Ovary (tissue), 9 donors: Measurements from ENCODE around the gene P2RY1. TPM values are rescaled to one million over a fixed set of nuclear protein-coding genes. Genes with fewer than 3 reads are reported as not detected.

Experiments
- DNase-seq, 5 donors: peaks; one replicate each; pipeline ENCODE4 v3.0.0-alpha.2; 2019 to 2020
- H3K27ac ChIP-seq, 2 donors: fragments of 200-600 bp; one replicate each; pipeline versions ENCODE4 v1.5.1 to v1.8.0; 2019 to 2022
- H3K27me3 ChIP-seq: fragments of 200-600 bp; one replicate; pipeline ENCODE4 v1.8.0; 2022
- H3K36me3 ChIP-seq: fragments of 200-600 bp; sonication (generic); one replicate; pipeline ENCODE4 v1.5.1; 2019
- H3K4me1 ChIP-seq: one replicate; pipeline ENCODE4 v1.8.1; 2013; ENCODE audit warnings: mild to moderate bottlenecking, moderate library complexity; ENCODE audit not compliant: insufficient read depth
- H3K4me3 ChIP-seq: fragments of 200-600 bp; sonication (generic); one replicate; pipeline ENCODE4 v1.5.1; 2017
- H3K9me3 ChIP-seq, 2 donors: fragments of 200-600 bp in 1 of 2; sonication (generic) in 1 of 2; one replicate each; pipeline versions ENCODE4 v1.5.1 to v1.8.1; 2013 to 2019; ENCODE audit warnings: mild to moderate bottlenecking in 1 of 2, moderate library complexity in 1 of 2
- CTCF ChIP-seq, 3 donors: fragments of 450-650 bp in 2 of 3; fragments of 200-600 bp in 1 of 3; IDR thresholded peaks; one replicate each; pipeline versions ENCODE4 v1.5.1 to v1.8.0; 2016 to 2022; ENCODE audit warnings: antibody characterized with exemption in 3 of 3, mild to moderate bottlenecking in 1 of 3
- EP300 ChIP-seq: sonication (generic); formaldehyde crosslinking; IDR thresholded peaks from one replicate; pipeline ENCODE4 v1.6.1; 2017; ENCODE audit warnings: antibody characterized with exemption
- POLR2A ChIP-seq: fragments of 450-650 bp; IDR thresholded peaks from one replicate; pipeline ENCODE4 v1.6.1; 2017; ENCODE audit warnings: antibody characterized with exemption, mild to moderate bottlenecking, moderate library complexity
- WGBS, 3 donors: extraction: QIAGEN DNeasy Blood & Tissue Kit in 1 of 3; methylation state at CpG; one replicate each; pipeline versions ENCODE4 v1.1.5 to v1.1.7; 2013 to 2017; 5-methylcytosine and 5-hydroxymethylcytosine counted together
- intact Hi-C, 4 donors: fragments of 100-400 bp; cut with DNase I; formaldehyde crosslinking; loops; one replicate each; pipeline versions ENCODE4 v1.11.0 to v1.15.1; 2022 to 2023
- polyA plus RNA-seq, 2 donors: library from polyadenylated mRNA; stranded (reverse); fragments of 200-250 nt in 1 of 2; fragments of 350-450 nt in 1 of 2; fragmentation: Illumina TruSeq in 1 of 2; extraction: RNeasy Lipid Tissue Mini Kit (QIAGEN cat#74804) in 1 of 2; gene quantifications; one replicate each; pipeline ENCODE4 v1.2.3, GENCODE V29; 2013 to 2014
- total RNA-seq, 7 donors: library from RNA; depleted of rRNA in 2 of 7; stranded (reverse); fragments of >200 nt in 2 of 7; fragmentation: NEBNext Ultra II Directional in 3 of 7; extraction: Animal tissue kit (Norgen Biotek cat#: 25700) in 3 of 7; gene quantifications; one replicate each; pipeline versions ENCODE4 v1.1.0 to v1.2.4, GENCODE V29; 2016 to 2023
- donor health status: DM: no; HTN: no; CAD: no; lungs with moderate emphysema.
- donor health status: DM: no; HTN: no; CAD: no.
- donor health status: Bipolar disorder and iron deficiency.
- donor health status: DM: yes; HTN: yes; CAD: no.
- donor health status: DM: no; HTN: no; CAD: no.
- donor health status: DM: yes; HTN: yes; CAD: no.

Gene P2RY1
- total and polyA plus RNA-seq, 9 donors: 4.1 to 17.6 (median 7.2) TPM

GRCh38 chr3:152827313-152827712, 7.6 kb upstream of the P2RY1 start:
- Histone ChIP-seq H3K27ac (no peak overlapping the region), H3K4me3 (no peak overlapping the region), H3K27me3 (no peaks in the 10 kb centered on the region), H3K36me3 (no peaks in the 10 kb centered on the region), H3K4me1 (no peaks in the 10 kb centered on the region), H3K9me3 (no peaks in the 10 kb centered on the region)
- TF ChIP-seq EP300 (no peak), POLR2A (no peak), CTCF (IDR thresholded peaks at IDR 0.05) (no peak)
- intact Hi-C loops: no loop called here
- no peak for DNase-seq
- 93 to 98% (median 93%) methylated on average over 3 of the region's 3 CpGs for WGBS, 3 donors

GRCh38 chr3:152828075-152828840, 6.7 kb upstream of the P2RY1 start:
- no peak for DNase-seq
- intact Hi-C loops: no loop called here
- no peaks in the 10 kb centered on the region for H3K4me1 ChIP-seq
- 72 to 93% (median 91%) methylated on average over 4 of the region's 4 CpGs for WGBS, 3 donors
- H3K4me3 ChIP-seq: no peak overlapping the region
- H3K27ac ChIP-seq: no peak overlapping the region
- no peaks in the 10 kb centered on the region for H3K27me3 ChIP-seq
- H3K9me3 ChIP-seq: no peaks in the 10 kb centered on the region
- TF ChIP-seq CTCF (IDR thresholded peaks at IDR 0.05) (no peak), POLR2A (no peak), EP300 (no peak)
- no peaks in the 10 kb centered on the region for H3K36me3 ChIP-seq

- Histone ChIP-seq H3K4me1 (no peaks in the 10 kb centered on the region), H3K9me3 (no peaks in the 10 kb centered on the region)
- TF ChIP-seq EP300 (no peak), CTCF (IDR thresholded peaks at IDR 0.05) (no peak), POLR2A (no peak)
Measured at GRCh38 chr3:152830245-152830644, 4.7 kb upstream of the P2RY1 start.

GRCh38 chr3:152832046-152832445, 2.9 kb upstream of the P2RY1 start:
- no peaks in the 10 kb centered on the region for H3K27me3 ChIP-seq
- WGBS, 3 donors: 95 to 96% (median 96%) methylated on average over 13 of the region's 13 CpGs
- TF ChIP-seq CTCF (IDR thresholded peaks at IDR 0.05) (no peak), POLR2A (no peak), EP300 (no peak)
- no peak for DNase-seq
- intact Hi-C loops: no loop called here
- H3K4me1 ChIP-seq: peaks cover 2% of the 10 kb centered on the region
- H3K36me3 ChIP-seq: no peaks in the 10 kb centered on the region
- no peak overlapping the region for H3K4me3 ChIP-seq
- no peak overlapping the region for H3K27ac ChIP-seq
- H3K9me3 ChIP-seq: no peaks in the 10 kb centered on the region

More at GRCh38 chr3:152830245-152830644, 4.7 kb upstream of the P2RY1 start:
- Histone ChIP-seq H3K27ac (no peak overlapping the region), H3K27me3 (no peaks in the 10 kb centered on the region), H3K4me3 (no peak overlapping the region), H3K36me3 (no peaks in the 10 kb centered on the region)
- intact Hi-C loops: no loop called here
- no peak for DNase-seq
